A549 (cell line): ENCODE measurements around the gene RNF123.

Source experiments
- CEBPB ChIP-seq, 2 experiments: fragments of >200 bp in 1 of 2; sonication (Bioruptor Twin) in 1 of 2; formaldehyde crosslinking in 1 of 2; IDR thresholded peaks; 2 replicates each; pipeline ENCODE4 v1.6.1; 2012 to 2016
- POLR2A ChIP-seq: IDR thresholded peaks from 2 replicates; pipeline ENCODE4 v1.6.1; 2012; ENCODE audit warnings: mild to moderate bottlenecking, low read length
- REST ChIP-seq: fragments of 200-600 bp; sonication (generic); IDR thresholded peaks from 2 replicates; pipeline ENCODE4 v1.6.1; 2016; ENCODE audit warnings: antibody characterized with exemption, mild to moderate bottlenecking, moderate library complexity
- RFX5 ChIP-seq: fragments of 450-650 bp; IDR thresholded peaks from 2 replicates; pipeline ENCODE4 v1.7.1; 2014; ENCODE audit warnings: antibody characterized with exemption, mild to moderate bottlenecking, moderate library complexity

GRCh38 chr3:49763981-49764380 is 74.6 kb downstream of the RNF123 start:
- TF ChIP-seq CEBPB (IDR thresholded peaks at IDR 0.05): no peak
- TF ChIP-seq RFX5: no peak
- TF ChIP-seq REST: no peak
- TF ChIP-seq POLR2A: no peak
